GM12878 (cell line): Measurements from ENCODE around the gene CCNJL.

ENCODE experiments used
- ATF2 ChIP-seq: IDR thresholded peaks from 2 replicates; pipeline ENCODE4 v1.6.1; 2012; ENCODE audit warnings: low read length, inconsistent platforms
- CTCF ChIP-seq, 3 experiments: IDR thresholded peaks in 2 of 3; conservative IDR thresholded peaks in 1 of 3; 2 replicates each; pipeline ENCODE4 v1.5.1; 2011; ENCODE audit warnings: low read depth in 3 of 3, low read length in 3 of 3, mild to moderate bottlenecking in 3 of 3, control low read depth in 2 of 3, moderate library complexity in 2 of 3, inconsistent platforms in 1 of 3, mixed read lengths in 1 of 3; ENCODE audit not compliant: control insufficient read depth in 2 of 3, insufficient read depth in 1 of 3; ENCODE audit errors: extremely low read depth in 1 of 3
- EZH2 ChIP-seq: IDR thresholded peaks from 2 replicates; pipeline ENCODE4 v1.6.1; 2012; ENCODE audit warnings: low read depth, mild to moderate bottlenecking, control low read depth, inconsistent platforms, low read length, borderline replicate concordance; ENCODE audit not compliant: control insufficient read depth
- IRF3 ChIP-seq: fragments of 450-650 bp; IDR thresholded peaks from 2 replicates; pipeline ENCODE4 v1.6.1; 2014; ENCODE audit warnings: mild to moderate bottlenecking
- POLR2A ChIP-seq: IDR thresholded peaks from 2 replicates; pipeline ENCODE4 v1.6.1; 2011; ENCODE audit warnings: low read depth, mild to moderate bottlenecking, low read length
- RCOR1 ChIP-seq: conservative IDR thresholded peaks from 2 replicates; pipeline ENCODE4 v1.6.1; 2012; ENCODE audit warnings: low read depth, low read length, improper control_type of control experiment

- TF ChIP-seq CTCF (IDR thresholded peaks at IDR 0.05 in 2 of 3, conservative IDR thresholded peaks at IDR 0.05 in 1 of 3; ENCODE audit: control insufficient read depth in 2 of 3, extremely low read depth in 1 of 3, insufficient read depth in 1 of 3, low read depth in 3 of 3, low read length in 3 of 3) (no peak), IRF3 (no peak), EZH2 (no peak), POLR2A (no peak), ATF2 (no peak), RCOR1 (no peak)
Measured at GRCh38 chr5:160254706-160255105, 57.7 kb downstream of the CCNJL start.
